ENCODE measurements around the gene SPATS2. TPM values are rescaled to one million over a fixed set of nuclear protein-coding genes. Genes with fewer than 3 reads are reported as not detected.

Gene SPATS2
- total RNA-seq, 2 experiments from 2014 or later, result 22.7 to 36.4 TPM

DNA sequence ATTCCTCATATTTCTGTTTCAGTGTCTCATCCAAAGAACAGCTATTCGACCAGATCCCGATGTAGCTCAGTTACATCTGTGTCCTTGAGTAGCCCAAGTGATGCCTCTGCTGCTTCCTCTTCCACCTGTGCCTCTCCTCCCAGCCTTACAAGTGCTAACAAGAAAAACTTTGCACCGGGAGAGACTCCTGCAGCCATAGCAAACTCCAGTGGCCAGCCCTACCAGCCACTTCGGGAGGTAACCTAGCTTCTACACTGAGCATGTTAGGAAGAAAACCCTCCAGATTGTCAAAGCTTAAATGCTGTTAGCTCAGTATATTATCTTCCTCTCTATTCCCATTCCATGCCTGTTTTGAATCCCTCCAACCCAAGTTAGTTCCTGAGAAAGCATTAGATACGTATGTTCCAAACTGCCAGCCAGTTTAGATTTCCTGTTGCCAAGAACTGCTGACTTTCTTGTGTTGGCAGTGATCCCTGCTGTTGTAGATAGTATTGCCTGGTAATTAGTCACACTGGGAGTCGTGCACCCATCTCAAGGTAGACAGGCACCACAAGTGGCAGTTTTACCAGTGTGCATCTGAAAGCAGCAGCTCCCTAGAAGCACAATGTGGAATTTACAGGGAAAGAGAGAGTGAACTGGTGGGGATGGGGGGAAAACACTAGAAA lies 157.5 kb downstream of the SPATS2 start:
- Histone ChIP-seq H3K27ac (ENCODE audit: low read depth, low read length, poor library complexity, severe bottlenecking) (no peak overlapping the region), H3K4me2 (ENCODE audit: low read length) (no peak overlapping the region), H2AFZ (ENCODE audit: low read length) (no peak overlapping the region), H4K20me1 (ENCODE audit: insufficient read depth, low read length) (no peaks in the 10 kb centered on the region), H3K9me2 (ENCODE audit: insufficient read depth, low read length) (no peaks in the 10 kb centered on the region), H3K9me3 (ENCODE audit: low read length) (no peaks in the 10 kb centered on the region), H3K79me2 (ENCODE audit: insufficient read depth, low read depth, low read length) (no peaks in the 10 kb centered on the region), H3K4me1 (ENCODE audit: insufficient read depth, low read length, poor library complexity, severe bottlenecking) (peaks cover 17% of the 10 kb centered on the region), H3K4me3 (ENCODE audit: low read depth, low read length, poor library complexity, severe bottlenecking) (no peak overlapping the region), H3K36me3 (ENCODE audit: insufficient read depth, low read length) (peaks cover 40% of the 10 kb centered on the region)
- CTCF ChIA-PET (ENCODE audit: unreplicated experiment), result interaction anchor here (0.6 kb wide), 1 partner anchor 167 kb away, joined by 3 read pairs; no protein-coding TSS in a partner anchor
- POLR2A ChIA-PET, result interaction anchor here (0.6 to 1.2 kb wide), 3 partner anchors 11 to 65 kb away, joined by 3 to 4 read pairs (median 3); no protein-coding TSS in a partner anchor
- intact Hi-C loops (cut with micrococcal nuclease; ENCODE audit: unreplicated experiment), result no loop called here
- no peak for TF ChIP-seq EZH2phosphoT487 (IDR thresholded peaks at IDR 0.05; ENCODE audit: borderline replicate concordance, low read depth, low read length)
- no TSS peak for BruUV-seq (replicated peaks)
- no peak for DNase-seq (ENCODE audit: low spot score)

DNA sequence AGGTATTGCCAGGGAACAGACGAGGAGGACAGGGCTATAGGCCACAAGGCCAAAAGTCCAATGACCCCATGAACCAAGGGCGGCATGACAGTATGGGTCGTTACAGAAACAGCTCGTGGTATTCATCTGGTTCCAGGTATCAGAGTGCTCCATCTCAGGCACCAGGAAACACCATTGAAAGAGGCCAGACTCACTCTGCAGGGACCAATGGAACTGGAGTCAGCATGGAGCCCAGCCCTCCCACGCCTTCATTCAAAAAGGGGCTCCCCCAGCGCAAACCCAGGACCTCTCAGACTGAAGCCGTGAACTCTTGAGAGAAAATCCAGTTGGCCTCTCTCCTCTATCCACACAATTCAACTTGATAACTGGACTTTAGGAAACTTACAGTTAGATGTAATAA lies 158.7 kb downstream of the SPATS2 start:
- Histone ChIP-seq H3K4me1 (ENCODE audit: insufficient read depth, low read length, poor library complexity, severe bottlenecking) (peaks cover 15% of the 10 kb centered on the region), H3K36me3 (ENCODE audit: insufficient read depth, low read length) (peaks cover 40% of the 10 kb centered on the region), H3K4me2 (ENCODE audit: low read length) (no peak overlapping the region), H2AFZ (ENCODE audit: low read length) (no peak overlapping the region), H3K79me2 (ENCODE audit: insufficient read depth, low read depth, low read length) (no peaks in the 10 kb centered on the region), H3K9me2 (ENCODE audit: insufficient read depth, low read length) (no peaks in the 10 kb centered on the region), H3K27ac (ENCODE audit: low read depth, low read length, poor library complexity, severe bottlenecking) (no peak overlapping the region), H3K4me3 (ENCODE audit: low read depth, low read length, poor library complexity, severe bottlenecking) (no peak overlapping the region), H3K9me3 (ENCODE audit: low read length) (no peaks in the 10 kb centered on the region), H4K20me1 (ENCODE audit: insufficient read depth, low read length) (no peaks in the 10 kb centered on the region)
- TF ChIP-seq, protein P1, sequence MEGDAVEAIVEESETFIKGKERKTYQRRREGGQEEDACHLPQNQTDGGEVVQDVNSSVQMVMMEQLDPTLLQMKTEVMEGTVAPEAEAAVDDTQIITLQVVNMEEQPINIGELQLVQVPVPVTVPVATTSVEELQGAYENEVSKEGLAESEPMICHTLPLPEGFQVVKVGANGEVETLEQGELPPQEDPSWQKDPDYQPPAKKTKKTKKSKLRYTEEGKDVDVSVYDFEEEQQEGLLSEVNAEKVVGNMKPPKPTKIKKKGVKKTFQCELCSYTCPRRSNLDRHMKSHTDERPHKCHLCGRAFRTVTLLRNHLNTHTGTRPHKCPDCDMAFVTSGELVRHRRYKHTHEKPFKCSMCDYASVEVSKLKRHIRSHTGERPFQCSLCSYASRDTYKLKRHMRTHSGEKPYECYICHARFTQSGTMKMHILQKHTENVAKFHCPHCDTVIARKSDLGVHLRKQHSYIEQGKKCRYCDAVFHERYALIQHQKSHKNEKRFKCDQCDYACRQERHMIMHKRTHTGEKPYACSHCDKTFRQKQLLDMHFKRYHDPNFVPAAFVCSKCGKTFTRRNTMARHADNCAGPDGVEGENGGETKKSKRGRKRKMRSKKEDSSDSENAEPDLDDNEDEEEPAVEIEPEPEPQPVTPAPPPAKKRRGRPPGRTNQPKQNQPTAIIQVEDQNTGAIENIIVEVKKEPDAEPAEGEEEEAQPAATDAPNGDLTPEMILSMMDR (conservative IDR thresholded peaks at IDR 0.05; ENCODE audit: low read length), result no peak
- TF ChIP-seq EZH2phosphoT487 (IDR thresholded peaks at IDR 0.05; ENCODE audit: borderline replicate concordance, low read depth, low read length), result no peak
- intact Hi-C loops (cut with micrococcal nuclease; ENCODE audit: unreplicated experiment), result no loop called here
- POLR2A ChIA-PET, result interaction anchor here (0.6 kb wide), 1 partner anchor 66 kb away, joined by 3 read pairs; no protein-coding TSS in a partner anchor
- DNase-seq (ENCODE audit: low spot score), result no peak
- no TSS peak for BruUV-seq (replicated peaks)
- CTCF ChIA-PET (ENCODE audit: unreplicated experiment), result no interaction called here

- POLR2A ChIA-PET, result interaction anchor here (0.6 kb wide), 1 partner anchor 136 kb away, joined by 3 read pairs; no protein-coding TSS in a partner anchor
- intact Hi-C loops (cut with micrococcal nuclease; ENCODE audit: unreplicated experiment), result no loop called here
- TF ChIP-seq, protein P1 (conservative IDR thresholded peaks at IDR 0.05; ENCODE audit: low read length), result no peak
- TF ChIP-seq EZH2phosphoT487 (IDR thresholded peaks at IDR 0.05; ENCODE audit: borderline replicate concordance, low read depth, low read length), result no peak
Observed at GRCh38 chr12:49527361-49528130, 160.3 kb downstream of the SPATS2 start.

More at GRCh38 chr12:49527361-49528130, 160.3 kb downstream of the SPATS2 start:
- H3K36me3 ChIP-seq (ENCODE audit: insufficient read depth, low read length), result peaks cover 40% of the 10 kb centered on the region
- H3K4me2 ChIP-seq (ENCODE audit: low read length), result no peak overlapping the region
- DNase-seq (ENCODE audit: low spot score), result no peak
- H3K4me1 ChIP-seq (ENCODE audit: insufficient read depth, low read length, poor library complexity, severe bottlenecking), result no peaks in the 10 kb centered on the region
- no peak overlapping the region for H3K4me3 ChIP-seq (ENCODE audit: low read depth, low read length, poor library complexity, severe bottlenecking)
- no TSS peak for BruUV-seq (replicated peaks)
- no peaks in the 10 kb centered on the region for H3K9me2 ChIP-seq (ENCODE audit: insufficient read depth, low read length)
- no peak overlapping the region for H2AFZ ChIP-seq (ENCODE audit: low read length)
- no peaks in the 10 kb centered on the region for H3K79me2 ChIP-seq (ENCODE audit: insufficient read depth, low read depth, low read length)
- no peak overlapping the region for H3K27ac ChIP-seq (ENCODE audit: low read depth, low read length, poor library complexity, severe bottlenecking)
- CTCF ChIA-PET (ENCODE audit: unreplicated experiment), result no interaction called here
- no peaks in the 10 kb centered on the region for H3K9me3 ChIP-seq (ENCODE audit: low read length)
- H4K20me1 ChIP-seq (ENCODE audit: insufficient read depth, low read length), result no peaks in the 10 kb centered on the region
